Measurements from ENCODE around the gene CEACAM3. TPM values are rescaled to one million over a fixed set of nuclear protein-coding genes. Genes with fewer than 3 reads are reported as not detected.

The CEACAM3 gene
- total and polyA plus RNA-seq, 9 of the 15 experiments (the other 6 are each of a cell fraction or from before 2014, with no cell fraction given), result not detected

DNA sequence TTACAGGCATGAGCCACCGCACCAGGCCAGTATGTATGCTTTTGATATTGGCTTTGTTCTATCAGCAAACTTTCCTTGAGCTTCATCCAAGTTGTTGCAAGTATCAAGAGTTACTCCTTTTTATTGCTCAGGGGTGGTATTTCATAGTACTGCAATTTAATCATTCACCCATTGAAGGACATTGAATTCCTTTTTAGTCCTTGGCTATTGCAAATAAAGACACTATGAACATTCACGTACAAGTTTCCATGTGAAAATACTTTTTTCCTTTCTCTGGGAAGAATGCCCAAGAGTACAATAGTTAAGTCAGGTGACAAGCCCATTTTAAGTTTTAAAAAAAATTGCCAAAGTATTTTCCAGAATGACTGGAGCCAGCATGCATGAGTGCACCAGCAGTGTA, 20.4 kb downstream of the CEACAM3 start:
- Histone ChIP-seq H3K27me3 (ENCODE audit: control insufficient read depth in 2 of 2, insufficient read depth in 2 of 2, low read length in 2 of 2) (peaks cover 6 to 31% of the 10 kb centered on the region in 2 experiments), H3K36me3 (ENCODE audit: control insufficient read depth, insufficient read depth, low read length) (no peaks in the 10 kb centered on the region), H3K79me2 (ENCODE audit: control insufficient read depth, insufficient read depth, low read length) (no peaks in the 10 kb centered on the region), H3K27ac (ENCODE audit: extremely low read depth, low read depth, low read length) (no peak overlapping the region), H3K9ac (ENCODE audit: insufficient read depth in 1 of 2, low read depth in 2 of 2, low read length in 2 of 2) (no peak overlapping the region), H3K9me1 (ENCODE audit: control insufficient read depth, insufficient read depth, low read length) (no peaks in the 10 kb centered on the region), H3K9me3 (replicated peaks; ENCODE audit: control insufficient read depth, insufficient read depth, low read depth, low read length) (no peaks in the 10 kb centered on the region), H3K4me1 (replicated peaks in 1 of 2; ENCODE audit: control insufficient read depth in 2 of 2, insufficient read depth in 2 of 2, low read length in 2 of 2) (no peaks in the 10 kb centered on the region), H3K4me3 (no peak overlapping the region), H3K4me2 (ENCODE audit: insufficient read depth, low read length) (no peak overlapping the region), H4K20me1 (replicated peaks; ENCODE audit: control insufficient read depth, insufficient read depth, low read length) (no peaks in the 10 kb centered on the region), H2AFZ (ENCODE audit: low read depth, low read length) (no peak overlapping the region)
- TF ChIP-seq LARP7 (IDR thresholded peaks at IDR 0.05), result no peak
- no peak for TF ChIP-seq TRIM28 (IDR thresholded peaks at IDR 0.05)
- no peak for TF ChIP-seq ZNF175 (CRISPR knock-in tag; IDR thresholded peaks at IDR 0.05; ENCODE audit: low read depth)
- TF ChIP-seq ARHGAP35 (IDR thresholded peaks at IDR 0.05; ENCODE audit: partially characterized antibody), result no peak
- TF ChIP-seq, protein P1, sequence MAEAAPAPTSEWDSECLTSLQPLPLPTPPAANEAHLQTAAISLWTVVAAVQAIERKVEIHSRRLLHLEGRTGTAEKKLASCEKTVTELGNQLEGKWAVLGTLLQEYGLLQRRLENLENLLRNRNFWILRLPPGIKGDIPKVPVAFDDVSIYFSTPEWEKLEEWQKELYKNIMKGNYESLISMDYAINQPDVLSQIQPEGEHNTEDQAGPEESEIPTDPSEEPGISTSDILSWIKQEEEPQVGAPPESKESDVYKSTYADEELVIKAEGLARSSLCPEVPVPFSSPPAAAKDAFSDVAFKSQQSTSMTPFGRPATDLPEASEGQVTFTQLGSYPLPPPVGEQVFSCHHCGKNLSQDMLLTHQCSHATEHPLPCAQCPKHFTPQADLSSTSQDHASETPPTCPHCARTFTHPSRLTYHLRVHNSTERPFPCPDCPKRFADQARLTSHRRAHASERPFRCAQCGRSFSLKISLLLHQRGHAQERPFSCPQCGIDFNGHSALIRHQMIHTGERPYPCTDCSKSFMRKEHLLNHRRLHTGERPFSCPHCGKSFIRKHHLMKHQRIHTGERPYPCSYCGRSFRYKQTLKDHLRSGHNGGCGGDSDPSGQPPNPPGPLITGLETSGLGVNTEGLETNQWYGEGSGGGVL (CRISPR knock-in tag; IDR thresholded peaks at IDR 0.05), result no peak
- TF ChIP-seq KHSRP (IDR thresholded peaks at IDR 0.05), result no peak
- no peak for TF ChIP-seq ZNF699 (CRISPR knock-in tag; IDR thresholded peaks at IDR 0.05; ENCODE audit: insufficient replicate concordance)
- no peak for TF ChIP-seq SMARCC2 (IDR thresholded peaks at IDR 0.05; ENCODE audit: low read depth)
- TF ChIP-seq KDM5B (IDR thresholded peaks at IDR 0.05; ENCODE audit: insufficient replicate concordance, low read depth, low read length), result no peak
- no peak for TF ChIP-seq DMBX1 (CRISPR knock-in tag; IDR thresholded peaks at IDR 0.05; ENCODE audit: borderline replicate concordance)
- FAIRE-seq (no peak), DNase-seq (ENCODE audit: extremely low read depth in 1 of 4, low spot score in 3 of 4) (no peak), ATAC-seq (no peak)
- ChIA-PET CTCF (ENCODE audit: low intra/inter-chr PET ratio) (no interaction called here), POLR2A (interaction anchor here (0.6 kb wide), 1 partner anchor 134 kb away, joined by 3 read pairs; no protein-coding TSS in a partner anchor)
- no TSS peak for BruUV-seq (replicated peaks)
- intact Hi-C loops (cut with micrococcal nuclease) (no loop called here), in situ Hi-C loops (cut with MboI) (no loop called here)
- WGBS (ENCODE audit: insufficient coverage, low coverage, missing lambda C conversion rate), result 0% methylated on average over 2 of the region's 2 CpGs

Data from K562 (cell line).